Measurements from ENCODE around the gene MTARC1. TPM values are rescaled to one million over a fixed set of nuclear protein-coding genes. Genes with fewer than 3 reads are reported as not detected.

The MTARC1 gene
- total RNA-seq, 1 donor from 2014 or later: 1.8 TPM

- no peak for DNase-seq (ENCODE audit: extremely low spot score, unreplicated experiment)
- H3K36me3 Mint-ChIP-seq (ENCODE audit: unreplicated experiment): no peaks in the 10 kb centered on the region
- no peak for TF ChIP-seq CTCF (IDR thresholded peaks at IDR 0.05)
- H3K27me3 Mint-ChIP-seq (ENCODE audit: unreplicated experiment): peaks cover 18% of the 10 kb centered on the region
- H3K4me1 Mint-ChIP-seq (ENCODE audit: unreplicated experiment): peaks cover 6% of the 10 kb centered on the region
- no peaks in the 10 kb centered on the region for H3K9me3 Mint-ChIP-seq (ENCODE audit: unreplicated experiment)
- H3K27ac Mint-ChIP-seq (ENCODE audit: unreplicated experiment): no peak overlapping the region
- no peak overlapping the region for H3K4me3 Mint-ChIP-seq (ENCODE audit: unreplicated experiment)
Observed at GRCh38 chr1:220817907-220818306, 31.2 kb downstream of the MTARC1 start.

DNA sequence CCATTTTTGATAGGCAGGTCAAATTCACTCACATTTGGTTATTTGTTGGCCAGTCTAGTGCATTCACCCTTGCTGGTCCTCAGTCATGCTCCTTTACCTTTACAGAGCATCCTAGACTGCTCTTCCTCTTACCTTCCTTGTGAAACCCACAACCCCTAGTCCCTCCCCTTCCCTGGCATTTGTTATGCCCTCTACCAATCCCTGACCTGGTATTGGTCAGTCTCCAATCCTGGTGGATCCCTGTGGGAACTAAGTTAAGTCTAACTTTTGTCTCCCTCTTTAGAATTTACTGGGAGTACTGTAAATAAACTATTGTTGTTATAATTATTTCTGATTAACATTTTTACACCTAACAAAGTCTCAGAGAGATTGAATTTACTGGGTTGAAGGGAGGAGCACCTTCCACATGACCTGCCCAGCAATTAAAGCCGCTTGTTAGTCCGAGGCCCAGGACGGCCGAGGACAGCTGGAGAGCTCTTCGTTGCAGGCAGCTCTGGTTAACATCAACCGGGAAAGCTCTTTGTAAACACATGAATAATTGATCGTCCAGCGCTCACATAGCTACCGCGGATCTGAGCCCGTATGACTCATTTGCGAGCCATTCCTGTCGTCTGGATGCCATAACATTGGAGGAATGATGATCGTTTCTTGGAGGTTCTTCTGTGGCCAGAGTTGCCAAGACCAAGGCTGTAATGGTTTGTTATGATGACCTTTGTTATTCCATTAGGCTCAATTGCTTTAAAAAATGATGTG lies 31.9 kb downstream of the MTARC1 start:
- H3K36me3 Mint-ChIP-seq (ENCODE audit: unreplicated experiment): no peaks in the 10 kb centered on the region

DNA sequence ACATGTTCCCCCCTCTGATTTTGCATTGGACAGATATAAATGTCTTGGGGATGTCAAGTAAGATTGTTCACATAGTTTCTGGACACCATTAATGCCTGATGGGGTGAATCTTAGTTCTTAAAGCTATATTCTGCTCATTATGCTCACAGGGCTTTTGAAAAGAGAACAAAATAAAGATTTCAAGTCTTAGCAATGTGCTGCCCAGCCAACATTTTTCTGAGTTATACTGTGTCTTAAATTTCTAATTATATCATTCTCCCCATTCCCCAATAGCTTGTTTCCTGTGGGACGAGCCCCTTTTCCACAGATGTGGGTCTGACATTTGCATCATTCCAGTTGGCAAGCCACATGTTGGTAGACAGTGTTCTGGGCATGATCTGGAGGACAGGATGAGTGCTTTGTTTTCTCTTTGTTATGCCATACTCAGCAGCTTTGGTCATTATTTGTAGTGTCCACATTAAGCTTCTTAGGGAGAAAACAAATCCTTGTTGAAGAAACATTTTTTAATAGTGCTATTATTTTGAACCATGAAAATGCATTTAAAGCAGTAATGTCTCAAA lies 32.8 kb downstream of the MTARC1 start:
- no peaks in the 10 kb centered on the region for H3K9me3 Mint-ChIP-seq (ENCODE audit: unreplicated experiment)
- H3K4me3 Mint-ChIP-seq (ENCODE audit: unreplicated experiment): no peak overlapping the region
- H3K27me3 Mint-ChIP-seq (ENCODE audit: unreplicated experiment): peaks cover 16% of the 10 kb centered on the region
- H3K36me3 Mint-ChIP-seq (ENCODE audit: unreplicated experiment): no peaks in the 10 kb centered on the region
- no peak for TF ChIP-seq CTCF (IDR thresholded peaks at IDR 0.05)
- no peak for DNase-seq (ENCODE audit: extremely low spot score, unreplicated experiment)
- peaks cover 6% of the 10 kb centered on the region for H3K4me1 Mint-ChIP-seq (ENCODE audit: unreplicated experiment)
- H3K27ac Mint-ChIP-seq (ENCODE audit: unreplicated experiment): no peak overlapping the region

More for the DNA sequence above, 31.9 kb downstream of the MTARC1 start:
- TF ChIP-seq CTCF (IDR thresholded peaks at IDR 0.05): no peak
- Mint-ChIP-seq H3K9me3 (ENCODE audit: unreplicated experiment) (no peaks in the 10 kb centered on the region), H3K27ac (ENCODE audit: unreplicated experiment) (no peak overlapping the region), H3K4me3 (ENCODE audit: unreplicated experiment) (no peak overlapping the region), H3K27me3 (ENCODE audit: unreplicated experiment) (peaks cover 16% of the 10 kb centered on the region), H3K4me1 (ENCODE audit: unreplicated experiment) (peaks cover 6% of the 10 kb centered on the region)
- DNase-seq (ENCODE audit: extremely low spot score, unreplicated experiment): no peak

DNA sequence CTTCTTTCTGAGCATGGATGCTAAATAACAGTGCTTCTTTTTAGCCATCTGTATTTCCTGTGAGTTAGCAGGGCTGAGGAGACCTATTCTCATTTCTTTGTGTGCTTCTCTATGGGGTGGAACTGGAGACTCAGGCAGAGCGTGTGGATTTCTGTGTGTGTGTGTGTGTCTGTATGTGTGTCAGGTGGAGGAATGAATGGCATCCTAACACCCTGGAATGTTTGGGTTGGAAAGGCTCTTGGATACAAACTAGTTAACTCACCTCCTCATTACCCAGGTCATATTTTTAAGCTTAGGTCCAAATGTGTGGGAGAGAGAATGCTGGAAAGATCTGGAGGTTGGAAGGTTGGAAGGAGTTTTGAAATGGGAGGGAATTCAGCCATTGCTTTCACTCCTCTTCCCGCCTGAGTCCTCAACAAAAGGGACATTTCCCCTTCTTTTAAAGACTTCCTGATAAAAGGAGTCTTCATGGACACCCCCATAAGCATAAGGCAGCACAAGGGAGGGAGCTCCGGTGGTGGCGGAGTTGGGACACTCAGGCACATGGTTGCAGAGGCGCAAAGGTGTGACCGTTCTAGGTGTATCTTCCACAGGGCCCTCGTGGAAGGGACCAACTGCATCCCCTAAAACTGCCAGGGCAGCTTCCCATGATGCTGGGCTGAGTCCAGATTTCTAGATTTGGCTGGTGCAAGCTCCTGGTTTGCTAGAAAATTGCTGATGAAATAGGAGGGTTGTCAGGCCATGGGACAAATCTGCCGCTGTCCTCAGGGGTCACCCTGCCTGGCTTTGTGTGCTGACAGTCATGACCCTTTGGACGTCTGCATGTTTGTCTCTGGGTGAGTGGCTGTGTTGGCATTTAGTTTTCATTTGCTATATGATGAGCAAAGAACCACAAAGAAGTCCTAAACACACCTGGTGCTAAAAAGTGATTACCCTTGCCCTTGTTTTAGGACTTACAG lies 37.6 kb downstream of the MTARC1 start:
- peaks cover 16% of the 10 kb centered on the region for H3K27me3 Mint-ChIP-seq (ENCODE audit: unreplicated experiment)
- no peaks in the 10 kb centered on the region for H3K4me1 Mint-ChIP-seq (ENCODE audit: unreplicated experiment)
- H3K36me3 Mint-ChIP-seq (ENCODE audit: unreplicated experiment): no peaks in the 10 kb centered on the region
- no peak for DNase-seq (ENCODE audit: extremely low spot score, unreplicated experiment)
- no peak overlapping the region for H3K27ac Mint-ChIP-seq (ENCODE audit: unreplicated experiment)
- no peak for TF ChIP-seq CTCF (IDR thresholded peaks at IDR 0.05)
- no peak overlapping the region for H3K4me3 Mint-ChIP-seq (ENCODE audit: unreplicated experiment)
- no peaks in the 10 kb centered on the region for H3K9me3 Mint-ChIP-seq (ENCODE audit: unreplicated experiment)
